Naive thymus-derived CD4-positive, alpha-beta T cell (primary cell): ENCODE measurements around the gene CLPSL2. TPM values are rescaled to one million over a fixed set of nuclear protein-coding genes. Genes with fewer than 3 reads are reported as not detected.
A peak's percentile ranks its signal among the peaks of the same experiment; 100 is the strongest.

Experiments
- ATAC-seq: fragments of 150-1000 bp; cut with Tn5 transposase; 2 replicates; pipeline ENCODE4 v1.10.0; 2021; ENCODE audit warnings: mild to moderate bottlenecking, moderate library complexity
- CTCF ChIA-PET: fragments of 350-600 bp; sonication (Branson Sonifier 250); formaldehyde crosslinking; loops from one replicate; lab custom pipeline; 2021; ENCODE audit warnings: antibody characterized with exemption; lab: Charles Lee
- POLR2A ChIA-PET: fragments of 350-600 bp; sonication (Branson Sonifier 250); formaldehyde crosslinking; loops from one replicate; lab custom pipeline; 2021; ENCODE audit warnings: antibody characterized with exemption, inconsistent platforms; lab: Charles Lee
- DNase-seq, 9 donors: peaks; one replicate each; pipeline versions ENCODE4 v3.0.0 to v3.0.0-alpha.2; 2020 to 2022; ENCODE audit warnings: mixed read lengths in 1 of 9
- H3K27ac ChIP-seq: one replicate; pipeline ENCODE4 v1.7.0; 2013; ENCODE audit warnings: mild to moderate bottlenecking, low read depth, low read length, moderate library complexity
- H3K27me3 ChIP-seq, 2 donors: one replicate each; pipeline ENCODE4 v1.7.0; 2013; ENCODE audit warnings: low read length in 2 of 2, mild to moderate bottlenecking in 2 of 2, moderate library complexity in 2 of 2; ENCODE audit not compliant: control insufficient read depth in 2 of 2, insufficient read depth in 2 of 2
- H3K36me3 ChIP-seq, 3 experiments: 1 replicate in 2 of 3; 2 replicates in 1 of 3; pipeline ENCODE4 v1.7.0; 2013; ENCODE audit warnings: low read length in 3 of 3, mild to moderate bottlenecking in 3 of 3, moderate library complexity in 1 of 3; ENCODE audit not compliant: insufficient read depth in 3 of 3, control insufficient read depth in 2 of 3
- H3K4me1 ChIP-seq, 2 donors: one replicate each; pipeline ENCODE4 v1.7.0; 2013; ENCODE audit warnings: low read length in 2 of 2, mild to moderate bottlenecking in 2 of 2, moderate library complexity in 1 of 2; ENCODE audit not compliant: control insufficient read depth in 2 of 2, insufficient read depth in 2 of 2
- H3K4me3 ChIP-seq: 2 replicates; pipeline ENCODE4 v1.7.0; 2013; ENCODE audit warnings: mild to moderate bottlenecking, low read length
- H3K9me3 ChIP-seq, 3 experiments: 1 replicate in 2 of 3; 2 replicates in 1 of 3; pipeline ENCODE4 v1.7.0; 2013; ENCODE audit warnings: low read length in 3 of 3; ENCODE audit not compliant: control insufficient read depth in 2 of 3
- H3K27ac Mint-ChIP-seq, 9 donors: one replicate each; pipeline ENCODE4 v1.8.0; 2020 to 2022; ENCODE audit warnings: mixed read lengths in 9 of 9, mild to moderate bottlenecking in 8 of 9, moderate library complexity in 5 of 9, inconsistent platforms in 2 of 9
- H3K27me3 Mint-ChIP-seq, 5 donors: one replicate each; pipeline ENCODE4 v1.8.0; 2021 to 2022; ENCODE audit warnings: mixed read lengths in 5 of 5, mild to moderate bottlenecking in 1 of 5
- H3K36me3 Mint-ChIP-seq, 5 donors: one replicate each; pipeline ENCODE4 v1.8.0; 2020 to 2022; ENCODE audit warnings: mixed read lengths in 5 of 5, mild to moderate bottlenecking in 3 of 5, inconsistent platforms in 1 of 5
- H3K4me1 Mint-ChIP-seq, 7 donors: one replicate each; pipeline ENCODE4 v1.8.0; 2020 to 2022; ENCODE audit warnings: mixed read lengths in 7 of 7, mild to moderate bottlenecking in 3 of 7, inconsistent platforms in 1 of 7
- H3K4me3 Mint-ChIP-seq, 10 donors: one replicate each; pipeline ENCODE4 v1.8.0; 2020 to 2022; ENCODE audit warnings: mild to moderate bottlenecking in 10 of 10, mixed read lengths in 10 of 10, moderate library complexity in 6 of 10, inconsistent platforms in 2 of 10
- H3K9me3 Mint-ChIP-seq, 11 donors: one replicate each; pipeline ENCODE4 v1.8.0; 2020 to 2022; ENCODE audit warnings: mixed read lengths in 11 of 11, mild to moderate bottlenecking in 4 of 11, inconsistent platforms in 1 of 11, moderate library complexity in 1 of 11
- intact Hi-C, 2 donors: fragments of 100-400 bp; cut with micrococcal nuclease; formaldehyde crosslinking; loops; one replicate each; pipeline ENCODE4 v1.15.1; 2023
- polyA plus RNA-seq, 2 donors: library from polyadenylated mRNA; unstranded; fragments of 300-500 nt; fragmentation: Illumina TruSeq; gene quantifications; one replicate each; pipeline ENCODE4 v1.2.3, GENCODE V29; 2021
- total RNA-seq, 6 experiments: library from RNA in 5 of 6; stranded (reverse) in 5 of 6; gene quantifications; 1 replicate in 5 of 6; 2 replicates in 1 of 6; pipeline ENCODE4 v1.2.3 and lab custom pipeline; 2021 to 2026

The CLPSL2 gene
- total and polyA plus RNA-seq, 7 experiments from 2014 or later = not detected

DNA sequence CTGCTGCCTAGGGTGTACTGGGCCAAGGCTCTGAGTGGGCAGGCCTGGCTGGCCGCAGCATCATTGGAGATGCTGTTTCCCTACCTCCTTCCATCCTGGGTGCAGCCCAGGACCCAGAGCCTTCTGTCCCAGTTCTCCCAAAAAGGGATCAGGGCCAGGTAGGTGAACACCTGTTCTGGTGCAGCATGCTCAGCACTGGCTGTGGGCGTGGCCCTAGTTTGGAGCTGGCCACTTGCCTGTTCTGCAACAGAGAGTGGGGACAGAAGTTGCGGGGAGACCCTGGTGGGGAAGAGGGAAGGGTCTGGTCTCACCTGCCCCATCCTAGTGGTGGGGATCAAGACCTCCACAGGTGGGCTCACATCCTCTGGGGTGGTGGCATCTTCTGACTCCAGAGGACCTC is 40.9 kb upstream of the CLPSL2 start:
- peak overlapping the region; percentile 10 for H3K4me3 ChIP-seq
- DNase-seq = no peak
- peak overlapping the region; percentile 41 for H3K27ac ChIP-seq
- ATAC-seq = no peak
- no peaks in the 10 kb centered on the region for H3K27me3 ChIP-seq
- Mint-ChIP-seq H3K4me3 (peak overlapping the region in 4 of 10 donors; percentile 42 to 64 (median 54)), H3K27me3 (no peaks in the 10 kb centered on the region), H3K36me3 (no peaks in the 10 kb centered on the region), H3K4me1 (peaks cover 28 to 64% (median 55%) of the 10 kb centered on the region in 7 donors), H3K9me3 (no peaks in the 10 kb centered on the region), H3K27ac (peak overlapping the region in 6 of 9 donors; percentile 62 to 98 (median 90))
- intact Hi-C loops = loop anchor here in 1 of 2 donors (10.0 kb wide), 1 partner anchor 359 kb away; no protein-coding TSS in a partner anchor
- peaks cover 43 to 63% of the 10 kb centered on the region in 2 donors for H3K4me1 ChIP-seq
- peaks cover 0 to 3% (median 0%) of the 10 kb centered on the region in 3 experiments for H3K36me3 ChIP-seq
- H3K9me3 ChIP-seq = no peaks in the 10 kb centered on the region
- ChIA-PET POLR2A (interaction anchor here (0.6 to 12.1 kb wide), 15 partner anchors 8 to 268 kb away, joined by 3 to 157 read pairs (median 4); partner anchors contain the start of gene RPL10A), CTCF (interaction anchor here (0.6 to 10.0 kb wide), 21 partner anchors 8 to 393 kb away, joined by 3 to 193 read pairs (median 17); partner anchors contain the start of gene PPARD)

DNA sequence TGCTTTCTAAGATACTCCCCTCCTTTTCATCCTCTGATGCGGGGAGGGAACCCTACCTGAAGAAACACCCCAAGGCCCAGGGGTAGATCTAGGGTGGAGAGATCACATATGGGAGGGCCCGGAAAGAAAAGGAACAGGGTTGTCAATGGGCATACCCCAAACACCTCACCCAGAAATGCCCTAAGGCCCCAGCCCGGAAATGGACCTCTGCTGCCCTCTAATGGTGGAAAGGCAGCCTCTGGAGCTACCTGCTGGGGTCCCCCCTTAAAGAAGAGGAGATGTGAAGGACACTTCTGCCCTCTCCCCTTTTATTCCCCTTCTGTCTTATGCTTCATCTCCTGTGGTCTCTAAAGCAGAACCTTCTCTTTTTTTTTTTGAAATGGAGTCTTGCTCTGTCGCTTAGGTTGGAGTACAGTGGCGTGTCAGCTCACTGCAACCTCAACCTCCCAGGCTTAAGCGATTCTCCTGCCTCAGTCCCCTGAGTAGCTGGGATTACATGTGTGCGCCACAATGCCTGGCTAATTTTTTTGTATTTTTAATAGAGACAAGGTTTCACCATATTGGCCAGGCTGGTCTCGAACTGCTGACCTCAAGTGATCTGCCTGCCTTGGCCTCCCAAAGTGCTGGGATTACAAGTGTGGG is 40.0 kb upstream of the CLPSL2 start:
- peaks cover 0 to 3% (median 0%) of the 10 kb centered on the region in 3 experiments for H3K36me3 ChIP-seq
- H3K9me3 ChIP-seq = no peaks in the 10 kb centered on the region
- intact Hi-C loops = loop anchor here (1.0 to 10.0 kb wide), 11 partner anchors 20 to 624 kb away; partner anchors contain the start of genes RPL10A (in 2 of the 2), FKBP5 (in 1 of the 2) and PPARD (in 1 of the 2)
- CTCF ChIA-PET = interaction anchor here (0.5 to 10.0 kb wide), 54 partner anchors 9 to 1468 kb away, joined by 3 to 193 read pairs (median 7); partner anchors contain the start of genes FANCE, FKBP5, PPARD and RPL10A
- Mint-ChIP-seq H3K27ac (peak overlapping the region; percentile 46 to 98 (median 88)), H3K36me3 (no peaks in the 10 kb centered on the region), H3K9me3 (no peaks in the 10 kb centered on the region), H3K4me1 (peaks cover 23 to 57% (median 48%) of the 10 kb centered on the region in 7 donors), H3K4me3 (peak overlapping the region in 8 of 10 donors; percentile 45 to 74 (median 64)), H3K27me3 (no peaks in the 10 kb centered on the region)
- DNase-seq (peak; percentile 69 to 94 (median 83)), ATAC-seq (peak; percentile 37)
- peaks cover 36 to 56% of the 10 kb centered on the region in 2 donors for H3K4me1 ChIP-seq
- peak overlapping the region; percentile 10 for H3K4me3 ChIP-seq
- POLR2A ChIA-PET = interaction anchor here (0.5 to 12.1 kb wide), 24 partner anchors 9 to 867 kb away, joined by 3 to 157 read pairs (median 5); partner anchors contain the start of genes FKBP5 and RPL10A
- H3K27me3 ChIP-seq = no peaks in the 10 kb centered on the region
- peak overlapping the region; percentile 41 for H3K27ac ChIP-seq

DNA sequence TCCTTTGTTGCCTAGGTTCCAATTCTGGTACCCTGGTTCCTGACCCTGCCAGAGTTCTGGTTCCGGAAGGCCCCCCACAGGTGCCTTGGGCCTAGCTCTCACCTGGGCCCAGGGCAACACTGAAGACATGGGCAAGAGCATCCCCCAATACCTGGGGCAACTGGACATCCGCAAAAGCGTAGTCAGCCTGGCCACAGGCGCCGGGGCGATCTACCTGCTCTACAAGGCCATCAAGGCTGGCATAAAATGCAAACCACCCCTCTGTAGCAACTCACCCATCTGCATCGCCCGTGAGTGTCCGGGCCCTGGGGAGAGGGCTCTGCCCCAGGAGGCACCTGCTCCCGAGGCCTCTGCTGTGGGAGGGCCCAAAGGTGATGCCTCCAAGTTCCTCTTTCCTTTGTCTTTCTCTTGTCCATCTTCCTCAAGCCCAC is 39.4 kb upstream of the CLPSL2 start, which contains the start of gene ARMC12:
Gene ARMC12 (plus strand): TSS at position 51 of the 431 bp plus-strand sequence. CDS start 77 bp downstream, at position 128.
- Mint-ChIP-seq H3K36me3 (no peaks in the 10 kb centered on the region), H3K27ac (peak within 1 kb of the TSS; percentile 59 to 98 (median 91)), H3K4me1 (peaks cover 23 to 56% (median 48%) of the 10 kb centered on the region in 7 donors), H3K4me3 (peak within 1 kb of the TSS in 9 of 10 donors; percentile 55 to 75 (median 67)), H3K27me3 (no peaks in the 10 kb centered on the region), H3K9me3 (no peaks in the 10 kb centered on the region)
- H3K36me3 ChIP-seq = no peaks in the 10 kb centered on the region
- H3K27ac ChIP-seq = peak within 1 kb of the TSS; percentile 41
- CTCF ChIA-PET = interaction anchor here (0.6 to 10.0 kb wide), 55 partner anchors 10 to 443 kb away, joined by 3 to 193 read pairs (median 7); partner anchors contain the start of genes FANCE, FKBP5 and RPL10A
- POLR2A ChIA-PET = interaction anchor here (0.5 to 12.1 kb wide), 23 partner anchors 9 to 319 kb away, joined by 3 to 157 read pairs (median 5); partner anchors contain the start of genes FKBP5 and RPL10A
- DNase-seq (no peak), ATAC-seq (no peak)
- H3K27me3 ChIP-seq = no peaks in the 10 kb centered on the region
- no peaks in the 10 kb centered on the region for H3K9me3 ChIP-seq
- peaks cover 36 to 56% of the 10 kb centered on the region in 2 donors for H3K4me1 ChIP-seq
- peak within 1 kb of the TSS; percentile 10 for H3K4me3 ChIP-seq
- intact Hi-C loops = loop anchor here (1.0 to 10.0 kb wide), 17 partner anchors 21 to 624 kb away; partner anchors contain the start of genes PPARD (in 2 of the 2), RPL10A (in 2 of the 2), DEF6 (in 1 of the 2) and FANCE (in 1 of the 2)

GRCh38 chr6:35737413-35738211 is 38.8 kb upstream of the CLPSL2 start:
- no peaks in the 10 kb centered on the region for H3K9me3 Mint-ChIP-seq
- DNase-seq (peak in 7 of 9 donors; percentile 60 to 80 (median 73)), ATAC-seq (peak; percentile 83)
- Histone ChIP-seq H3K4me3 (no peak overlapping the region), H3K4me1 (peaks cover 31 to 51% of the 10 kb centered on the region in 2 donors), H3K36me3 (no peaks in the 10 kb centered on the region), H3K27me3 (no peaks in the 10 kb centered on the region), H3K9me3 (no peaks in the 10 kb centered on the region), H3K27ac (peak overlapping the region; percentile 22)
- peaks cover 21 to 50% (median 42%) of the 10 kb centered on the region in 7 donors for H3K4me1 Mint-ChIP-seq
- ChIA-PET CTCF (interaction anchor here (0.6 to 10.0 kb wide), 42 partner anchors 10 to 540 kb away, joined by 3 to 193 read pairs (median 8); partner anchors contain the start of gene RPL10A), POLR2A (interaction anchor here (0.6 to 12.1 kb wide), 14 partner anchors 10 to 413 kb away, joined by 3 to 157 read pairs (median 4); partner anchors contain the start of gene FKBP5)
- H3K4me3 Mint-ChIP-seq = peak overlapping the region in 8 of 10 donors; percentile 51 to 75 (median 62)
- H3K27me3 Mint-ChIP-seq = no peaks in the 10 kb centered on the region
- peak overlapping the region; percentile 28 to 98 (median 90) for H3K27ac Mint-ChIP-seq
- intact Hi-C loops = loop anchor here (1.0 to 10.0 kb wide), 12 partner anchors 113 to 623 kb away; partner anchors contain the start of genes PPARD (in 2 of the 2), DEF6 (in 1 of the 2), FANCE (in 1 of the 2) and RPL10A (in 1 of the 2)
- H3K36me3 Mint-ChIP-seq = no peaks in the 10 kb centered on the region

GRCh38 chr6:35739645-35740524 is 36.5 kb upstream of the CLPSL2 start:
- ATAC-seq (no peak), DNase-seq (no peak)
- Histone ChIP-seq H3K36me3 (no peaks in the 10 kb centered on the region), H3K27ac (no peak overlapping the region), H3K9me3 (no peaks in the 10 kb centered on the region), H3K4me3 (no peak overlapping the region), H3K27me3 (no peaks in the 10 kb centered on the region), H3K4me1 (peaks cover 20 to 30% of the 10 kb centered on the region in 2 donors)
- H3K36me3 Mint-ChIP-seq = no peaks in the 10 kb centered on the region
- H3K9me3 Mint-ChIP-seq = no peaks in the 10 kb centered on the region
- H3K4me3 Mint-ChIP-seq = no peak overlapping the region
- ChIA-PET POLR2A (interaction anchor here (0.7 to 1.1 kb wide), 4 partner anchors 73 to 188 kb away, joined by 3 to 7 read pairs (median 4); no protein-coding TSS in a partner anchor), CTCF (interaction anchor here (0.6 to 10.0 kb wide), 7 partner anchors 12 to 396 kb away, joined by 3 to 193 read pairs (median 5); no protein-coding TSS in a partner anchor)
- H3K27me3 Mint-ChIP-seq = no peaks in the 10 kb centered on the region
- peaks cover 11 to 30% (median 25%) of the 10 kb centered on the region in 7 donors for H3K4me1 Mint-ChIP-seq
- intact Hi-C loops = loop anchor here in 1 of 2 donors (10.0 kb wide), 1 partner anchor 355 kb away; no protein-coding TSS in a partner anchor
- peak overlapping the region in 1 of 9 donors; percentile 65 for H3K27ac Mint-ChIP-seq
